Central memory CD4-positive, alpha-beta T cell (primary cell): ENCODE measurements around the gene BACH1.

Experiments
- DNase-seq: peaks from one replicate; pipeline ENCODE4 v3.0.0; 2022

Gene BACH1

DNA sequence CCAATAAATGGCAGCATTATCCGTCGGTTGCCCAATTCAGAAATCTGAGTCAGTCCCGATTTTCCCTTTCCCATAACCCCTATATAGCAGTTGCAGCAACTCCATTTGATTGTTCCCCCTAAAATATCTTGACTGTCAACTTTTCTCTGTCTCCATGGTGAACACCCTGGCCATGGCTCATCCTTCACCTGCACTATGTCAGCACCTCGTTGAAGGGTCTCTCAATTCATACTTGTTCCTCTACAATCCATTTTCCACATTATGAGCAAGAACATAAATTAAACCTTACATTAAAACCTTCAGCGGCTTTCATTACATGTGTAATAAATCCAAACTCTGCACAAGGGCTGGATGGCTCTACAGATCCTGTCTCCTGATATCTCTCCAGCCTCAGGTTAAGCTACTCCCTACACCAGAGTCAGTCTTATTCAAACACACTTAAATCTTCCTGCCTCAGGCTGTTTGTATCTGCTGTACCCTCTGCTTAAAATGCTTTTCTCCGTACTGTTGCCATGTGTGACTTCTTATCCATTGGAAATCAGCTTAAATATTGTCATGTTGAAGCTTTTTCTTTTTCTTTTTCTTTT, 87.3 kb downstream of the BACH1 start:
- no peak for DNase-seq

DNA sequence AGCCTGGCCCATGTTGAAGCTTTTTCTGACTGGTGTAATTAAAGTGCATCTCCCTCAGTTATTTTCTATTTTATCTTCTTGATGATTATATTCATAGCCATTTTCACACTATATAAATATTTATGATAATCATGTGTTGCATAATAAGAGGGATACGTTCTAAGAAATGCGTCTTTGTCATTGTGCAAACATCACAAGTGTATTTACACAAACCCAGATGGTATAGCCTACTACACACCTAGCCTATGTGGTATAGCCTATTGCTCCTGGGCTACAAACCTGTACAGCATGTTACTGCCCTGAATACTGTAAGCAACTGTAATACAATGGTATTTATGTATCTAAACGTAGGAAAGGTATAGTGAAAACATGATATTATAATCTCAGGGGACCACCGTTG, 88.1 kb downstream of the BACH1 start:
- DNase-seq: no peak

DNA sequence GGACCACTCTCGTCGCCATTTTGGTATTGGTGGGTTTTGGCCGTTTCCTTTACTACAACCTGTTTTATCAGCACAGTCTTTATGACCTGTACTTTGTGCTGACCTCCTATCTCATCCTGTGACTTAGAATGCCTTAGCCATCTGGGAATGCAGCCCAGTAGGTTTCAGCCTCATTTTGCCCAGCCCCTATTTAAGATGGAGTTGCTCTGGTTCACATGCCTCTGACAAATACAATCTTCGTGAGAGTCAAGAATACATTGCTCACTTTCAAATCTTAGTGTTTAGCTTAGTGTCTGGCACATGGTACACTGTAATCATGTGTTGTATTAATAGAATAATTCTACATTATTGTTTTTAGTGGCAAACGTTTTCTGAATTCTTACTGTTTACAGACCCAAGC, 88.9 kb downstream of the BACH1 start:
- DNase-seq: no peak

DNA sequence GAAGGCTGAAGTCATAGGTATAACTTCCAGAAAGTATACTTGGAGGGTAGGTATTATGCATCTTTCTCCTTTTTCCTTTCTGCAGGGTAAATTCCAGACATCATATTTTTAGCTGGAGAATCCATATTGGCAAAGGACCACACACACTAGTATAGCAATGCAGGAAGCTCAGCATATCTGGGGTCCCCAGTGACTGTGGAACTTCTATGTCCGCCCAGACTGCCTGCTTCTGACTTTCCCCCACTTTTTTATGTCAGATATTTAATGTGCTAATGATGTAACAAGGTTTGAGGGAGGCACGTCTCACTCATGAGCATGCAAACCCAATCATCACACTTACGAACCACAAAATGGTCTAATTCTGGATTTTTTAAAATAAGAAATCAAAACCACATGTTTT, 90.4 kb downstream of the BACH1 start:
- no peak for DNase-seq

DNA sequence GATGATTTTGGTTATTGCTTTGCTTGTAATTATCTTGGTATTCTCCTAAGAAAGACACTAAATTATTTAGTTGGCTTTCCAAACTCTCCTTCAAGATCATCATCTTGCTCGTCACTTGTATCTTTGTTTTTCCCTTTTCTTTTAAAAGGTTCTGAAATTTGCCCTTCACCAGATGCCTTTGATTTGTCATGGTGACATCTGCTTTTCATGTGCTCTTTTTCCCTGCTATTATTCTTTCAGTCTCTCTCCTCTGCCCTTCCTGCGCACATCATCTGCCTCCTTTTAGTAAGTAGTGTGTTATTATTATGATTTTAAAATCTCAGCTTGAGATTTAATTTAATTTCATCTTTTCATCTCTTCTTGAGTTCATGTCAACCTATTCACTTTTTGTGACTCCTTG, 92.1 kb downstream of the BACH1 start:
- no peak for DNase-seq

DNA sequence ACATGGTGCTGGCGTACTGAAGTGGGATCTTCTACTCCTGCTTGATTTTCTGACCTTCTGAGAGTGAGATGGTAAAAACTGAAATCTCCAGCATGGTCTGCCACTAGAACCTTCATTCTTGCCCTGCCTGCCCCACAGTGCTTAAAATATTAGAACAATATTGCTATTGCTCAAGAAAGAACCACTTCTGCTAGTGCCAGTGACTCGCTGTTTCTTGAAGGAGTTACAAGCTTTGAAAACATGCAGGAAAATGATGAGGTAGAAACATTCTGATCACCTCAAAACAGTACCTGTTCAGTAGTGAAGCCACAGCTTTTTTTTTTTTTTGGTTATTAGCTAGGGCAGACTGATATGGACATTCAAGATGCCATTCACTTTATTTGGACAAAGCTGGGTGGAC, 95.3 kb downstream of the BACH1 start:
- DNase-seq: no peak
